GM12878 (cell line): ENCODE data around the gene CSRP1. TPM values are rescaled to one million over a fixed set of nuclear protein-coding genes. Genes with fewer than 3 reads are reported as not detected.

Source experiments
- ATAC-seq: fragments of 200-7000 bp; cut with Tn5 transposase; 3 replicates; pipeline ENCODE4 v1.9.1; 2020; ENCODE audit warnings: mild to moderate bottlenecking, moderate library complexity
- BruUV-seq: library from RNA; stranded (reverse); fragments of 400-500 nt; replicated peaks from 2 replicates; lab custom pipeline; 2021; lab: Mats Ljungman, UMichigan
- CTCF ChIA-PET: fragments of 300-600 bp; sonication (Branson Sonifier 250); formaldehyde crosslinking; extraction: SDS; loops from one replicate; lab custom pipeline; 2021; ENCODE audit warnings: inconsistent platforms; lab: Yijun Ruan, JAX
- POLR2A ChIA-PET: fragments of 350-600 bp; formaldehyde crosslinking; extraction: SDS; loops from one replicate; lab custom pipeline; 2021; ENCODE audit warnings: inconsistent platforms; lab: Charles Lee
- RAD21 ChIA-PET: fragments of 300-600 bp; sonication (Branson Sonifier 250); formaldehyde crosslinking; loops from one replicate; lab custom pipeline; 2023; ENCODE audit warnings: antibody characterized with exemption; ENCODE audit not compliant: unreplicated experiment; lab: Charles Lee
- SMC1A ChIA-PET: fragments of 300-600 bp; sonication (Branson Sonifier 250); formaldehyde crosslinking; loops from one replicate; lab custom pipeline; 2023; ENCODE audit not compliant: unreplicated experiment, uncharacterized antibody; lab: Charles Lee
- DNase-seq: peaks from one replicate; pipeline ENCODE4 v3.0.0-alpha.2; 2011; ENCODE audit warnings: low read depth, low spot score
- FAIRE-seq: peaks from 3 replicates; lab custom pipeline; 2011; peaks lifted over from hg19 to GRCh38; lab: Jason Lieb, UNC
- H2AFZ ChIP-seq: 2 replicates; pipeline ENCODE4 v1.6.0; 2011; ENCODE audit warnings: low read depth, low read length, control low read depth; ENCODE audit not compliant: control insufficient read depth
- H3K27ac ChIP-seq: 2 replicates; pipeline ENCODE4 v1.5.1; 2011; ENCODE audit warnings: control low read depth; ENCODE audit not compliant: control insufficient read depth, insufficient read depth
- H3K27me3 ChIP-seq, 2 experiments: replicated peaks in 1 of 2; 2 replicates each; pipeline versions ENCODE4 v1.6.0 to v1.6.1; 2011; ENCODE audit warnings: low read length in 1 of 2; ENCODE audit not compliant: control insufficient read depth in 2 of 2, insufficient read depth in 2 of 2
- H3K36me3 ChIP-seq, 2 experiments: 2 replicates each; pipeline ENCODE4 v1.5.1; 2011; ENCODE audit warnings: low read length in 1 of 2; ENCODE audit not compliant: control insufficient read depth in 2 of 2, insufficient read depth in 2 of 2
- H3K4me1 ChIP-seq: 2 replicates; pipeline ENCODE4 v1.6.1; 2011; ENCODE audit warnings: mild to moderate bottlenecking, low read length, moderate library complexity, mixed read lengths; ENCODE audit not compliant: control insufficient read depth, insufficient read depth
- H3K4me2 ChIP-seq: 2 replicates; pipeline ENCODE4 v1.6.0; 2011; ENCODE audit warnings: control low read depth; ENCODE audit not compliant: control insufficient read depth, insufficient read depth
- H3K4me3 ChIP-seq: fragments of 200-600 bp; sonication (generic); 2 replicates; pipeline ENCODE4 v1.5.1; 2016
- H3K79me2 ChIP-seq: 2 replicates; pipeline ENCODE4 v1.6.0; 2011; ENCODE audit warnings: low read length; ENCODE audit not compliant: control insufficient read depth, insufficient read depth
- H3K9ac ChIP-seq: 2 replicates; pipeline ENCODE4 v1.8.0; 2011; ENCODE audit warnings: low read length, control low read depth, mixed read lengths; ENCODE audit not compliant: control insufficient read depth, insufficient read depth
- H3K9me3 ChIP-seq: replicated peaks from 3 replicates; pipeline ENCODE4 v1.5.1; 2011; ENCODE audit warnings: mild to moderate bottlenecking, low read length; ENCODE audit not compliant: control insufficient read depth, insufficient read depth
- H4K20me1 ChIP-seq: 2 replicates; pipeline ENCODE4 v1.6.0; 2011; ENCODE audit not compliant: control insufficient read depth, insufficient read depth
- CREM ChIP-seq: IDR thresholded peaks from 2 replicates; pipeline ENCODE4 v1.6.1; 2014; ENCODE audit warnings: antibody characterized with exemption, low read depth
- EED ChIP-seq: sonication (generic); IDR thresholded peaks from 2 replicates; pipeline ENCODE4 v1.6.1; 2016; ENCODE audit warnings: antibody characterized with exemption, low read depth
- MXI1 ChIP-seq: fragments of 150-350 bp; IDR thresholded peaks from 2 replicates; pipeline ENCODE4 v1.6.1; 2011; ENCODE audit warnings: low read depth, mild to moderate bottlenecking, inconsistent platforms, low read length, improper control_type of control experiment
- PAX5 ChIP-seq: IDR thresholded peaks from 2 replicates; pipeline ENCODE4 v1.6.1; 2011; ENCODE audit warnings: low read depth, low read length, borderline replicate concordance
- POLR2AphosphoS5 ChIP-seq: IDR thresholded peaks from 2 replicates; pipeline ENCODE4 v1.6.1; 2011; ENCODE audit warnings: mild to moderate bottlenecking, low read length, inconsistent platforms
- RBBP5 ChIP-seq: fragments of 200-600 bp; sonication (generic); conservative IDR thresholded peaks from 2 replicates; pipeline ENCODE4 v1.6.1; 2016
- RUNX3 ChIP-seq: IDR thresholded peaks from 2 replicates; pipeline ENCODE4 v1.6.1; 2012; ENCODE audit warnings: low read length, inconsistent platforms
- SIX5 ChIP-seq: IDR thresholded peaks from 2 replicates; pipeline ENCODE4 v1.6.1; 2011; ENCODE audit warnings: mild to moderate bottlenecking, low read depth, low read length, moderate library complexity; ENCODE audit not compliant: severe bottlenecking
- SMARCA5 ChIP-seq: fragments of 450-650 bp; IDR thresholded peaks from 2 replicates; pipeline ENCODE4 v1.6.1; 2017; ENCODE audit warnings: mild to moderate bottlenecking
- SREBF2 ChIP-seq: IDR thresholded peaks from 2 replicates; pipeline ENCODE4 v1.6.1; 2012; ENCODE audit warnings: mild to moderate bottlenecking, low read length
- WGBS: methylation state at CpG from one replicate; pipeline ENCODE4 v1.1.6; 2016; ENCODE audit warnings: low lambda C conversion rate; ENCODE audit not compliant: insufficient replicate concordance, insufficient coverage; ENCODE audit errors: missing lambda C conversion rate; 5-methylcytosine and 5-hydroxymethylcytosine counted together
- in situ Hi-C: fragments of 300-500 bp; cut with MboI; formaldehyde crosslinking; loops from 9 replicates; pipeline ENCODE4 v1.14.3; 2018; ENCODE audit warnings: mixed read lengths
- intact Hi-C: fragments of 100-400 bp; cut with micrococcal nuclease; formaldehyde crosslinking; loops from one replicate; pipeline ENCODE4 v1.14.2; 2022; ENCODE audit not compliant: unreplicated experiment
- polyA plus RNA-seq, 11 experiments: library from polyadenylated mRNA; depleted of rRNA in 4 of 11; unstranded in 6 of 11; stranded (reverse) in 5 of 11; fragments of >200 nt; fragmentation: Nextera tagmentation in 4 of 11; fragmentation: Illumina TruSeq in 1 of 11; extraction: Ambion mirVana in 4 of 11; extraction: Trizol in 1 of 11; gene quantifications; 1 replicate in 1 of 11; 2 replicates in 10 of 11; pipeline versions ENCODE4 v1.2.1 to v1.2.3, GENCODE V29; 2011 to 2016; ENCODE audit warnings: inconsistent platforms in 2 of 11, missing spikeins in 2 of 11, low read depth in 1 of 11
- total RNA-seq, 4 experiments: library from RNA; depleted of rRNA in 3 of 4; stranded (reverse); fragments of >200 nt in 3 of 4; fragmentation: Illumina TruSeq in 1 of 4; extraction: Trizol in 1 of 4; gene quantifications; 2 replicates each; pipeline versions ENCODE4 v1.2.1 to v1.2.3, GENCODE V29; 2013 to 2021
- TF ChIP-seq, protein P1 (sequence below): fragments of 450-650 bp; IDR thresholded peaks from 2 replicates; pipeline ENCODE4 v1.6.1; 2017; ENCODE audit warnings: borderline replicate concordance
- TF ChIP-seq, protein P2 (sequence below): fragments of 450-650 bp; IDR thresholded peaks from 2 replicates; pipeline ENCODE4 v1.6.1; 2017; ENCODE audit warnings: mild to moderate bottlenecking
- TF ChIP-seq, protein P3 (sequence below): fragments of 450-650 bp; formaldehyde crosslinking; IDR thresholded peaks from 2 replicates; pipeline ENCODE4 v1.4.0; 2022; ENCODE audit warnings: mild to moderate bottlenecking, moderate library complexity
- TF ChIP-seq, protein P4 (sequence below): fragments of 450-650 bp; IDR thresholded peaks from 2 replicates; pipeline ENCODE4 v1.6.1; 2014; ENCODE audit warnings: mild to moderate bottlenecking

The CSRP1 gene
- total and polyA plus RNA-seq, 10 of the 15 experiments (the other 5 are each of a cell fraction or from before 2014, with no cell fraction given) = 23.4 to 99.2 (median 80.7) TPM

DNA sequence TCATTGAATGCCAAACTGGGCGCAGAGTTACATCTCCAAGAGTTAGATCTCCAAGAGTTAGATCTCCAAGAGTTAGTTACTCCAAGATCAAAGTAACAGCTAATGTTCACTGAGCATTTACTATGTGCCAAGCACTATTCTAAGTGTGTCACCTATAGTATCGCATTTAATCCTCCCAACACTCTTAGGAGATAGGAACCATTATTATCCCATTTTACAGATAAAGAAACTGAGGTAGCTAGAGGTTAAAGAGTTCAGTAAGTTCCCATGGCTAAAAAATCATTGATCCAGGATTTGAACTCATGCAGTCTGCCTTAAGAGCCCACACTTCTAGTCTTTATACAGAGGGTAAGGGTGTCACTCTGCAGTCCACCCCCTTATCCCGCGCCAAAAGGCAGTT is 30.5 kb upstream of the CSRP1 start (continued):
- TF ChIP-seq, protein P1, sequence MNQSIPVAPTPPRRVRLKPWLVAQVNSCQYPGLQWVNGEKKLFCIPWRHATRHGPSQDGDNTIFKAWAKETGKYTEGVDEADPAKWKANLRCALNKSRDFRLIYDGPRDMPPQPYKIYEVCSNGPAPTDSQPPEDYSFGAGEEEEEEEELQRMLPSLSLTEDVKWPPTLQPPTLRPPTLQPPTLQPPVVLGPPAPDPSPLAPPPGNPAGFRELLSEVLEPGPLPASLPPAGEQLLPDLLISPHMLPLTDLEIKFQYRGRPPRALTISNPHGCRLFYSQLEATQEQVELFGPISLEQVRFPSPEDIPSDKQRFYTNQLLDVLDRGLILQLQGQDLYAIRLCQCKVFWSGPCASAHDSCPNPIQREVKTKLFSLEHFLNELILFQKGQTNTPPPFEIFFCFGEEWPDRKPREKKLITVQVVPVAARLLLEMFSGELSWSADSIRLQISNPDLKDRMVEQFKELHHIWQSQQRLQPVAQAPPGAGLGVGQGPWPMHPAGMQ = no peak
- TF ChIP-seq MXI1 = no peak
- no peak for TF ChIP-seq SMARCA5
- TF ChIP-seq SIX5 = no peak
- TF ChIP-seq EED = no peak
- TF ChIP-seq, protein P2, sequence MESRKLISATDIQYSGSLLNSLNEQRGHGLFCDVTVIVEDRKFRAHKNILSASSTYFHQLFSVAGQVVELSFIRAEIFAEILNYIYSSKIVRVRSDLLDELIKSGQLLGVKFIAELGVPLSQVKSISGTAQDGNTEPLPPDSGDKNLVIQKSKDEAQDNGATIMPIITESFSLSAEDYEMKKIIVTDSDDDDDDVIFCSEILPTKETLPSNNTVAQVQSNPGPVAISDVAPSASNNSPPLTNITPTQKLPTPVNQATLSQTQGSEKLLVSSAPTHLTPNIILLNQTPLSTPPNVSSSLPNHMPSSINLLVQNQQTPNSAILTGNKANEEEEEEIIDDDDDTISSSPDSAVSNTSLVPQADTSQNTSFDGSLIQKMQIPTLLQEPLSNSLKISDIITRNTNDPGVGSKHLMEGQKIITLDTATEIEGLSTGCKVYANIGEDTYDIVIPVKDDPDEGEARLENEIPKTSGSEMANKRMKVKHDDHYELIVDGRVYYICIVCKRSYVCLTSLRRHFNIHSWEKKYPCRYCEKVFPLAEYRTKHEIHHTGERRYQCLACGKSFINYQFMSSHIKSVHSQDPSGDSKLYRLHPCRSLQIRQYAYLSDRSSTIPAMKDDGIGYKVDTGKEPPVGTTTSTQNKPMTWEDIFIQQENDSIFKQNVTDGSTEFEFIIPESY = no peak

DNA sequence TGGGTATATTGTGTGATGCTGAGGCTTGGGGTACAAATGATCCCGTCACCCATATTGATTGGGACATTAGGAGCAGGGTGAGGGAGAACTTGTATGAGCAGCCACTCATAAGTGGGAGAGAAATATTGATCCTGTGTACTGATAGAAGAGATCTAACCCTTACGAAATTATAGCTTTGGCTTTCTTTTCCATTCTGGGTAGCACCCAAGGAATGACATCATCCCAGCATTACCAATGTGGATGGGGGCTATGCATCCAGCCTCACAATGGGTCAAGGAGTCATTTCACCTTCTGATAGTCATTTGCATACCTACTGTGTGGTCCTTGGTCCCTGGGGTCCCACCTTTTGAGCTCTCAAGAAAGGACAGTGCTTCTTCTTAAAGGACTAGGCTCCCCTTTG is 30.1 kb upstream of the CSRP1 start:
- Histone ChIP-seq H3K9ac (no peak overlapping the region), H3K4me1 (no peaks in the 10 kb centered on the region), H3K4me2 (no peak overlapping the region), H3K27me3 (peaks cover 13 to 31% of the 10 kb centered on the region in 2 experiments), H3K79me2 (no peaks in the 10 kb centered on the region), H3K4me3 (no peak overlapping the region), H3K36me3 (no peaks in the 10 kb centered on the region), H2AFZ (no peak overlapping the region), H3K9me3 (no peaks in the 10 kb centered on the region), H4K20me1 (0 out of 2 replicates have a peak, but pooled peaks cover 5% of the 10 kb centered on the region), H3K27ac (no peak overlapping the region)
- no peak for DNase-seq
- ChIA-PET POLR2A (no interaction called here), CTCF (interaction anchor here (0.7 to 2.2 kb wide), 5 partner anchors 11 to 256 kb away, joined by 3 to 9 read pairs (median 3); no protein-coding TSS in a partner anchor), SMC1A (interaction anchor here (0.6 kb wide), 1 partner anchor 12 kb away, joined by 3 read pairs; no protein-coding TSS in a partner anchor), RAD21 (interaction anchor here (0.7 kb wide), 1 partner anchor 9 kb away, joined by 3 read pairs; no protein-coding TSS in a partner anchor)
- BruUV-seq = no TSS peak
- in situ Hi-C loops (no loop called here), intact Hi-C loops (no loop called here)
- FAIRE-seq = no peak
- 86% methylated on average over 2 of the region's 2 CpGs for whole genome bisulfite sequencing
- ATAC-seq = no peak
- TF ChIP-seq SREBF2 (no peak), RBBP5 (no peak), CREM (no peak), RUNX3 (no peak), PAX5 (no peak), POLR2AphosphoS5 (no peak)
- TF ChIP-seq, protein P3, sequence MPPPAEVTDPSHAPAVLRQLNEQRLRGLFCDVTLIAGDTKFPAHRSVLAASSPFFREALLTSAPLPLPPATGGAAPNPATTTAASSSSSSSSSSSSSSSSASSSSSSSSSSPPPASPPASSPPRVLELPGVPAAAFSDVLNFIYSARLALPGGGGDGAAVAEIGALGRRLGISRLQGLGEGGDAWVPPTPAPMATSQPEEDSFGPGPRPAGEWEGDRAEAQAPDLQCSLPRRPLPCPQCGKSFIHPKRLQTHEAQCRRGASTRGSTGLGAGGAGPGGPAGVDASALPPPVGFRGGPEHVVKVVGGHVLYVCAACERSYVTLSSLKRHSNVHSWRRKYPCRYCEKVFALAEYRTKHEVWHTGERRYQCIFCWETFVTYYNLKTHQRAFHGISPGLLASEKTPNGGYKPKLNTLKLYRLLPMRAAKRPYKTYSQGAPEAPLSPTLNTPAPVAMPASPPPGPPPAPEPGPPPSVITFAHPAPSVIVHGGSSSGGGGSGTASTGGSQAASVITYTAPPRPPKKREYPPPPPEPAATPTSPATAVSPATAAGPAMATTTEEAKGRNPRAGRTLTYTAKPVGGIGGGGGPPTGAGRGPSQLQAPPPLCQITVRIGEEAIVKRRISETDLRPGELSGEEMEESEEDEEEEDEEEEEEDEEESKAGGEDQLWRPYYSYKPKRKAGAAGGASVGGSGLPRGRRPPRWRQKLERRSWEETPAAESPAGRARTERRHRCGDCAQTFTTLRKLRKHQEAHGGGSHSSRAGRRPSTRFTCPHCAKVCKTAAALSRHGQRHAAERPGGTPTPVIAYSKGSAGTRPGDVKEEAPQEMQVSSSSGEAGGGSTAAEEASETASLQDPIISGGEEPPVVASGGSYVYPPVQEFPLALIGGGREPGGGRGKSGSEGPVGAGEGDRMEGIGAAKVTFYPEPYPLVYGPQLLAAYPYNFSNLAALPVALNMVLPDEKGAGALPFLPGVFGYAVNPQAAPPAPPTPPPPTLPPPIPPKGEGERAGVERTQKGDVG = no peak
- TF ChIP-seq, protein P4, sequence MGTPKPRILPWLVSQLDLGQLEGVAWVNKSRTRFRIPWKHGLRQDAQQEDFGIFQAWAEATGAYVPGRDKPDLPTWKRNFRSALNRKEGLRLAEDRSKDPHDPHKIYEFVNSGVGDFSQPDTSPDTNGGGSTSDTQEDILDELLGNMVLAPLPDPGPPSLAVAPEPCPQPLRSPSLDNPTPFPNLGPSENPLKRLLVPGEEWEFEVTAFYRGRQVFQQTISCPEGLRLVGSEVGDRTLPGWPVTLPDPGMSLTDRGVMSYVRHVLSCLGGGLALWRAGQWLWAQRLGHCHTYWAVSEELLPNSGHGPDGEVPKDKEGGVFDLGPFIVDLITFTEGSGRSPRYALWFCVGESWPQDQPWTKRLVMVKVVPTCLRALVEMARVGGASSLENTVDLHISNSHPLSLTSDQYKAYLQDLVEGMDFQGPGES = no peak
